OCI-LY1 (cell line): Measurements from ENCODE around the gene LHFPL4.

Experiments
- H2AFZ ChIP-seq: fragments of 200-600 bp; sonication (generic), shearing (Covaris generic); 2 replicates; pipeline ENCODE4 v1.6.0; 2014; ENCODE audit warnings: antibody characterized with exemption, mild to moderate bottlenecking, low read length
- H3F3A ChIP-seq: fragments of 200-600 bp; sonication (generic), shearing (Covaris generic); 2 replicates; pipeline ENCODE4 v1.6.0; 2014; ENCODE audit warnings: mild to moderate bottlenecking, antibody characterized with exemption, low read length, moderate library complexity; ENCODE audit not compliant: insufficient read depth
- H3K27ac ChIP-seq: fragments of 200-600 bp; sonication (generic); 2 replicates; pipeline ENCODE4 v1.5.1; 2014; ENCODE audit warnings: low read length, mixed run types, mild to moderate bottlenecking, low read depth; ENCODE audit not compliant: poor library complexity, severe bottlenecking
- H3K27me3 ChIP-seq: fragments of 200-600 bp; sonication (generic); 2 replicates; pipeline ENCODE4 v1.6.0; 2014; ENCODE audit warnings: antibody characterized with exemption, mild to moderate bottlenecking, low read length, moderate library complexity; ENCODE audit not compliant: insufficient read depth
- H3K36me3 ChIP-seq: fragments of 200-600 bp; sonication (generic); 2 replicates; pipeline ENCODE4 v1.6.1; 2014; ENCODE audit warnings: mild to moderate bottlenecking, antibody characterized with exemption, low read length, moderate library complexity, mixed read lengths; ENCODE audit not compliant: insufficient read depth
- H3K4me1 ChIP-seq: fragments of 200-600 bp; sonication (generic); 2 replicates; pipeline ENCODE4 v1.5.1; 2014; ENCODE audit warnings: mild to moderate bottlenecking, low read length, moderate library complexity; ENCODE audit not compliant: insufficient read depth, severe bottlenecking
- H3K4me2 ChIP-seq: fragments of 200-600 bp; sonication (generic), shearing (Covaris generic); 2 replicates; pipeline ENCODE4 v1.6.1; 2014; ENCODE audit warnings: low read length
- H3K4me3 ChIP-seq: fragments of 200-600 bp; sonication (generic); 2 replicates; pipeline ENCODE4 v1.5.1; 2014; ENCODE audit warnings: low read length, low read depth, mild to moderate bottlenecking, mixed read lengths; ENCODE audit not compliant: poor library complexity, severe bottlenecking
- H3K79me2 ChIP-seq: fragments of 200-600 bp; shearing (Covaris generic); 2 replicates; pipeline ENCODE4 v1.6.1; 2016; ENCODE audit warnings: mixed run types, low read length, mixed read lengths; ENCODE audit not compliant: insufficient read depth
- H3K9ac ChIP-seq: fragments of 200-600 bp; sonication (generic), shearing (Covaris generic); 2 replicates; pipeline ENCODE4 v1.6.1; 2014; ENCODE audit warnings: mild to moderate bottlenecking, low read length, mixed read lengths
- H3K9me2 ChIP-seq: fragments of 200-600 bp; sonication (generic), shearing (Covaris generic); 2 replicates; pipeline ENCODE4 v1.6.1; 2014; ENCODE audit warnings: low read depth, mild to moderate bottlenecking, low read length, mixed read lengths
- H3K9me3 ChIP-seq: fragments of 200-600 bp; shearing (Covaris generic); 2 replicates; pipeline ENCODE4 v1.6.1; 2014; ENCODE audit warnings: low read length, mixed read lengths
- H4K20me1 ChIP-seq: fragments of 200-600 bp; sonication (generic), shearing (Covaris generic); 2 replicates; pipeline ENCODE4 v1.6.0; 2016; ENCODE audit warnings: mild to moderate bottlenecking, low read length; ENCODE audit not compliant: insufficient read depth
- CTCF ChIP-seq: fragments of 200-600 bp; sonication (generic), shearing (Covaris generic); IDR thresholded peaks from 2 replicates; pipeline ENCODE4 v1.5.1; 2017; ENCODE audit warnings: mild to moderate bottlenecking, antibody characterized with exemption, low read length, moderate library complexity, mixed read lengths
- EZH2 ChIP-seq: fragments of 200-600 bp; sonication (generic), shearing (Covaris generic); IDR thresholded peaks from 2 replicates; pipeline ENCODE4 v1.8.0; 2017; ENCODE audit warnings: borderline replicate concordance, mixed run types, mild to moderate bottlenecking, antibody characterized with exemption, low read length, moderate library complexity, mixed read lengths

LHFPL4 gene

DNA sequence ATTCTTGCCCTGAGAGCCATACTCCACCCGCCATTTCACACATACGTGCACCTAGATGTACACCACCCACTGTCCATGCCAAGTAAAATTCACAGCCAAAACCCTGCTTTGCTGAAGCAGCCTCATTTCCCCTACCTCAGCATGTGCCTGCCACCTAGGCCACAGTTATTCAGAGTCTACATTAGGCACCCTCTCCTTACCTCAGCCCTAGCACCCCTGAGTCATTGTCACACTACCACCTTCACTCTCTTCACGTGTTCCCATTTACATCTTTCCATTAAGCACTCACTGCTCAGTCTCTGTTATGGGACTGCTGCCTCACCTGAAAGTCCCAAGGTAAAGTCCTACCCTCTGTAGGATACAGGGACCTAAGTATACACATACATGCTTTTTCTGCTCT is 86.2 kb downstream of the LHFPL4 start:
- Histone ChIP-seq H4K20me1 (no peaks in the 10 kb centered on the region), H3K4me2 (no peak overlapping the region), H3K9ac (no peak overlapping the region), H3K27ac (no peak overlapping the region), H3K36me3 (peaks cover 98% of the 10 kb centered on the region), H3K9me3 (no peaks in the 10 kb centered on the region), H2AFZ (no peak overlapping the region), H3K27me3 (no peaks in the 10 kb centered on the region), H3K79me2 (no peaks in the 10 kb centered on the region), H3K9me2 (no peaks in the 10 kb centered on the region), H3F3A (no peaks in the 10 kb centered on the region), H3K4me1 (no peaks in the 10 kb centered on the region), H3K4me3 (no peak overlapping the region)
- TF ChIP-seq EZH2: no peak
- TF ChIP-seq CTCF: no peak

DNA sequence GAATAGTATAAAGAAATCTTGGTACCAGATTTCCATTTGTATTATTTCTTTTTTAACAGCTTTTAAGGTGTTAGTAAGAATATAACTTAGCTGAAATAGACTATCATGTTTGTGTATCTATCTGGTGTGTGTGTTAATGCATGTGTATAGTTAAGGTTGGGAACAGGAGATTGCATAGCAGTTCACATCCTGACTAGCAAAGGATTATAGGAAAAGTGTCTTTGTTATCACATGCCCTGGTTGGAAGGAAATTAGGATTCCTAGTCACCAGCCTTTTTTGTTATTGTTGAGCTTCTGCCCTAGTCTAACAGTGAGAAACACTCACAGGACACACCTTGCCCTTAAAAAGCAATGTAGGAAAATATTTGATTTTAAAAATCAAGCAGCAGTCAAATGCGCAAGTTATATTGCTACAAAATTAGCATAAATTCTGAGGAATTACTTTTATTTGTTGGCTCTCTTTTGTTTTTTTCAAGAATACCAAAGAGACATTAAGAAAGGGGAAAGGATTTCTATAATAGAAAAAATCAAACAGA is 98.0 kb downstream of the LHFPL4 start:
- Histone ChIP-seq H4K20me1 (no peaks in the 10 kb centered on the region), H3K36me3 (peaks cover 79% of the 10 kb centered on the region), H3K27ac (no peak overlapping the region), H3K4me3 (no peak overlapping the region), H3K9me2 (no peaks in the 10 kb centered on the region), H3K9me3 (no peaks in the 10 kb centered on the region), H3K9ac (no peak overlapping the region), H3K4me2 (no peak overlapping the region), H3K79me2 (no peaks in the 10 kb centered on the region; the same call in 1 of the 2 replicates), H2AFZ (no peak overlapping the region), H3F3A (no peaks in the 10 kb centered on the region), H3K27me3 (no peaks in the 10 kb centered on the region), H3K4me1 (no peaks in the 10 kb centered on the region)
- TF ChIP-seq CTCF (no peak), EZH2 (no peak)

DNA sequence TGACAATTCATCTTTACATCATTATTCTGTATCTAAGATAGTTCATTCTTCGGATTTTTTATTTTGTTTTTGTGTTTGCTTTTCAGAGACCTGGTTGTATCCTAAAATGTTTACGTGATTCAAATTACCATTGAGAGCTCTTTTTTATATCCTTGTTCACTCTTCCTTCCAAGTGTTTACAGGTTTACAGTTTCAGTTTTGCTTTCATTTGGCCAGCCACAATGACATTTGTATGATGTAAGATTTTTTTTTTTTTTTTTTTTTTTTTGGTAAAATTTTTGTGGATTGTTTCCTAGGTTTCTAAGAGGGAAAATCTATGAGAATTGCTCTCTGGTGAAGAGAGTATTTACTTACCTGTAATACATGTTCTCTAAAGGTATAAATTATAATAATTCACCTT is 101.2 kb downstream of the LHFPL4 start:
- no peak overlapping the region for H3K4me2 ChIP-seq
- H3K36me3 ChIP-seq: peaks cover 94% of the 10 kb centered on the region

More for the DNA sequence above, 101.2 kb downstream of the LHFPL4 start:
- Histone ChIP-seq H3K27me3 (no peaks in the 10 kb centered on the region), H3F3A (no peaks in the 10 kb centered on the region), H3K9me2 (no peaks in the 10 kb centered on the region), H3K4me3 (no peak overlapping the region), H4K20me1 (no peaks in the 10 kb centered on the region), H3K9me3 (no peaks in the 10 kb centered on the region), H3K27ac (no peak overlapping the region), H3K4me1 (no peaks in the 10 kb centered on the region), H3K79me2 (no peaks in the 10 kb centered on the region; the same call in 1 of the 2 replicates), H2AFZ (no peak overlapping the region), H3K9ac (no peak overlapping the region)
- TF ChIP-seq CTCF: no peak
- TF ChIP-seq EZH2: no peak
